ENCODE data around the gene KMT2B. TPM values are rescaled to one million over a fixed set of nuclear protein-coding genes. Genes with fewer than 3 reads are reported as not detected.

Gene KMT2B
- total and polyA plus RNA-seq, 2 of the 8 experiments (the other 6 are each of a cell fraction or from before 2014, with no cell fraction given) = 26.7 to 38.6 TPM

DNA sequence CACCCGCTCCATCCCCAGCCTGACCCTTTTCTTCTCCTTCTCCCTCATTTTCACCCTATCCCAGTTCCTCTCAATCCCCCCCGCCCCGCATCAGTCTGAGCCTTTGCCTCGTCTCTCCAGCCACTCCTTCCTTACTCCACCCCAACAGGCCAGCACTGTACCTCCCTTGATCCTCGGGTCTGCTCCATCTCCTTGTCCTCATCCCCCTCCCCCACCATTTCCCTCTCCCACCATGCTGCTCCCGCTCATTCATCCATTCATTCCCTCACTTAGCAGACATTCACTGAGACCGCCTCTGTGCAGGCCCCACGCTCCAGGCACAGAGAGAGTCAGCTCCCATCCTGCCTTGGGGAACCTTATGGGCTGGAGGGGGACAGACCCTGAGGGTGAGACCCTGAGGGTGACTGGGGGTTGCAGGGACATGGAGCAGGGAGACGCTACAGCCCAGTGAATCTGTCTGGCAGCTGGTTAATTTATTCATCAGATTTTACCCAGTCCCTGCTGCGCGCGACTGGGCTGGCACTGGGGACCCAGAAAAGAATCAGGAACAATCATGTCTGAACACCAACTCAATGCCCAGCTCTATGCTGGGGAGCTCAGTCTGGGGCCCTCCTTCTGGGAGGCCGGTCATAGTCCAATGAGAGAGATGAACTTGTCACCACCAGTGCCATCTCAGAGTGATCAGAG is 58.4 kb downstream of the KMT2B start:
- Histone ChIP-seq H2AFZ (ENCODE audit: low read length) (no peak overlapping the region), H3K4me1 (replicated peaks in 1 of 4; ENCODE audit: control insufficient read depth in 3 of 4, insufficient read depth in 4 of 4, low read length in 3 of 4) (peaks cover 0 to 22% (median 17%) of the 10 kb centered on the region in 4 experiments; a peak in 6 of 7 replicates), H3K14ac (ENCODE audit: insufficient read length) (no peak overlapping the region), H2BK120ac (replicated peaks; ENCODE audit: low read depth, low read length) (no peak overlapping the region), H2BK12ac (ENCODE audit: low read depth, low read length) (peak overlapping the region; percentile 0; the same call in 1 of the 2 replicates), H3K27ac (ENCODE audit: low read depth, low read length) (no peak overlapping the region), H3K9ac (replicated peaks in 1 of 4; ENCODE audit: extremely low read depth in 1 of 4, low read depth in 3 of 4, low read length in 3 of 4) (no peak overlapping the region), H2BK20ac (ENCODE audit: low read length) (0 out of 2 replicates have a peak overlapping the region, but pooled peaks have one; percentile 23), H3K79me1 (ENCODE audit: low read depth, low read length) (no peaks in the 10 kb centered on the region; the same call in 1 of the 2 replicates), H4K5ac (ENCODE audit: insufficient read length, low read depth, low read length) (no peak overlapping the region), H4K8ac (ENCODE audit: extremely low read depth, insufficient read depth, low read length) (no peak overlapping the region), H3K4me3 (ENCODE audit: extremely low read depth in 1 of 4, insufficient read depth in 2 of 4, low read depth in 3 of 4, low read length in 4 of 4) (peak overlapping the region; percentile 34 to 83 (median 68)), H2AK5ac (ENCODE audit: low read depth, low read length) (no peak overlapping the region), H3K56ac (replicated peaks; ENCODE audit: insufficient read length, low read depth, low read length) (no peak overlapping the region), H3K4me2 (ENCODE audit: insufficient read depth in 1 of 2, low read depth in 2 of 2, low read length in 2 of 2) (peak overlapping the region; percentile 63 to 82), H4K91ac (replicated peaks; ENCODE audit: insufficient read length, low read length) (no peak overlapping the region), H3K27me3 (replicated peaks in 1 of 4; ENCODE audit: control insufficient read depth in 3 of 4, extremely low read depth in 1 of 4, insufficient read depth in 3 of 4, low read length in 3 of 4) (peaks cover 0 to 9% (median 7%) of the 10 kb centered on the region in 4 experiments; a peak in 3 of 7 replicates), H3K79me2 (ENCODE audit: control insufficient read depth in 1 of 2, insufficient read depth in 2 of 2, low read length in 2 of 2) (no peaks in the 10 kb centered on the region), H3K36me3 (ENCODE audit: control insufficient read depth in 2 of 4, insufficient read depth in 4 of 4, low read length in 3 of 4) (no peaks in the 10 kb centered on the region), H3K23ac (ENCODE audit: insufficient read length) (no peak overlapping the region), H3K23me2 (ENCODE audit: low read depth, low read length) (peaks cover 4% of the 10 kb centered on the region; the same call in 1 of the 2 replicates), H3K4ac (replicated peaks; ENCODE audit: insufficient read length, low read depth, low read length) (peak overlapping the region; percentile 19), H2BK5ac (ENCODE audit: low read depth, low read length) (0 out of 2 replicates have a peak overlapping the region, but pooled peaks have one; percentile 55), H3K9me3 (ENCODE audit: insufficient read depth in 2 of 2, low read depth in 1 of 2, low read length in 1 of 2) (no peaks in the 10 kb centered on the region), H4K20me1 (replicated peaks in 1 of 2; ENCODE audit: control insufficient read depth in 1 of 2, insufficient read depth in 2 of 2, low read length in 2 of 2) (peaks cover 0 to 1% of the 10 kb centered on the region in 2 experiments), H2BK15ac (ENCODE audit: low read length) (peak overlapping the region; percentile 96; the same call in 1 of the 2 replicates), H3K18ac (ENCODE audit: extremely low read depth, low read length) (no peak overlapping the region; the same call in 1 of the 2 replicates)
- POLR2A ChIA-PET (ENCODE audit: partially characterized antibody) = interaction anchor here (0.6 to 3.1 kb wide), 6 partner anchors 8 to 109 kb away, joined by 3 to 11 read pairs (median 4); partner anchors contain the start of genes LIN37, PSENEN and U2AF1L4
- WGBS, 2 experiments (ENCODE audit: extremely low coverage in 1 of 2, insufficient coverage in 1 of 2, insufficient read length in 1 of 2, insufficient replicate concordance in 2 of 2, low coverage in 1 of 2, low lambda C conversion rate in 2 of 2, missing lambda C conversion rate in 1 of 2) = 53% methylated on average over 12 of the region's 13 CpGs; no CpG with 5 or more reads in 1 of the 2 experiments
- TF ChIP-seq ATF3 (IDR thresholded peaks at IDR 0.05; ENCODE audit: insufficient read depth, low read depth, low read length) (no peak), KDM1A (IDR thresholded peaks at IDR 0.05; ENCODE audit: borderline replicate concordance, low read length) (peak; percentile 78; the same call in 1 of the 2 replicates)
- CTCF ChIA-PET (ENCODE audit: partially characterized antibody) = interaction anchor here (0.9 to 1.5 kb wide), 4 partner anchors 9 to 32 kb away, joined by 3 to 4 read pairs (median 3); partner anchors contain the start of gene HSPB6
- DNase-seq (ENCODE audit: low read depth in 1 of 2, low spot score in 2 of 2) (no peak), FAIRE-seq (no peak)

Measured in H1 (cell line).